GM12878 (cell line): Measurements from ENCODE around the gene ITFG1. TPM values are rescaled to one million over a fixed set of nuclear protein-coding genes. Genes with fewer than 3 reads are reported as not detected.

Experiments
- ATAC-seq: fragments of 200-7000 bp; cut with Tn5 transposase; 3 replicates; pipeline ENCODE4 v1.9.1; 2020; ENCODE audit warnings: mild to moderate bottlenecking, moderate library complexity
- BruUV-seq: library from RNA; stranded (reverse); fragments of 400-500 nt; replicated peaks from 2 replicates; lab custom pipeline; 2021; lab: Mats Ljungman, UMichigan
- CTCF ChIA-PET: fragments of 300-600 bp; sonication (Branson Sonifier 250); formaldehyde crosslinking; extraction: SDS; loops from one replicate; lab custom pipeline; 2021; ENCODE audit warnings: inconsistent platforms; lab: Yijun Ruan, JAX
- POLR2A ChIA-PET: fragments of 350-600 bp; formaldehyde crosslinking; extraction: SDS; loops from one replicate; lab custom pipeline; 2021; ENCODE audit warnings: inconsistent platforms; lab: Charles Lee
- RAD21 ChIA-PET: fragments of 300-600 bp; sonication (Branson Sonifier 250); formaldehyde crosslinking; loops from one replicate; lab custom pipeline; 2023; ENCODE audit warnings: antibody characterized with exemption; ENCODE audit not compliant: unreplicated experiment; lab: Charles Lee
- SMC1A ChIA-PET: fragments of 300-600 bp; sonication (Branson Sonifier 250); formaldehyde crosslinking; loops from one replicate; lab custom pipeline; 2023; ENCODE audit not compliant: unreplicated experiment, uncharacterized antibody; lab: Charles Lee
- DNase-seq: peaks from one replicate; pipeline ENCODE4 v3.0.0-alpha.2; 2011; ENCODE audit warnings: low read depth, low spot score
- FAIRE-seq: peaks from 3 replicates; lab custom pipeline; 2011; peaks lifted over from hg19 to GRCh38; lab: Jason Lieb, UNC
- H2AFZ ChIP-seq: 2 replicates; pipeline ENCODE4 v1.6.0; 2011; ENCODE audit warnings: low read depth, low read length, control low read depth; ENCODE audit not compliant: control insufficient read depth
- H3K27ac ChIP-seq: 2 replicates; pipeline ENCODE4 v1.5.1; 2011; ENCODE audit warnings: control low read depth; ENCODE audit not compliant: control insufficient read depth, insufficient read depth
- H3K27me3 ChIP-seq, 2 experiments: replicated peaks in 1 of 2; 2 replicates each; pipeline versions ENCODE4 v1.6.0 to v1.6.1; 2011; ENCODE audit warnings: low read length in 1 of 2; ENCODE audit not compliant: control insufficient read depth in 2 of 2, insufficient read depth in 2 of 2
- H3K36me3 ChIP-seq, 2 experiments: 2 replicates each; pipeline ENCODE4 v1.5.1; 2011; ENCODE audit warnings: low read length in 1 of 2; ENCODE audit not compliant: control insufficient read depth in 2 of 2, insufficient read depth in 2 of 2
- H3K4me1 ChIP-seq: 2 replicates; pipeline ENCODE4 v1.6.1; 2011; ENCODE audit warnings: mild to moderate bottlenecking, low read length, moderate library complexity, mixed read lengths; ENCODE audit not compliant: control insufficient read depth, insufficient read depth
- H3K4me2 ChIP-seq: 2 replicates; pipeline ENCODE4 v1.6.0; 2011; ENCODE audit warnings: control low read depth; ENCODE audit not compliant: control insufficient read depth, insufficient read depth
- H3K4me3 ChIP-seq: fragments of 200-600 bp; sonication (generic); 2 replicates; pipeline ENCODE4 v1.5.1; 2016
- H3K79me2 ChIP-seq: 2 replicates; pipeline ENCODE4 v1.6.0; 2011; ENCODE audit warnings: low read length; ENCODE audit not compliant: control insufficient read depth, insufficient read depth
- H3K9ac ChIP-seq: 2 replicates; pipeline ENCODE4 v1.8.0; 2011; ENCODE audit warnings: low read length, control low read depth, mixed read lengths; ENCODE audit not compliant: control insufficient read depth, insufficient read depth
- H3K9me3 ChIP-seq: replicated peaks from 3 replicates; pipeline ENCODE4 v1.5.1; 2011; ENCODE audit warnings: mild to moderate bottlenecking, low read length; ENCODE audit not compliant: control insufficient read depth, insufficient read depth
- H4K20me1 ChIP-seq: 2 replicates; pipeline ENCODE4 v1.6.0; 2011; ENCODE audit not compliant: control insufficient read depth, insufficient read depth
- ATF2 ChIP-seq: IDR thresholded peaks from 2 replicates; pipeline ENCODE4 v1.6.1; 2012; ENCODE audit warnings: low read length, inconsistent platforms
- BMI1 ChIP-seq: fragments of 450-650 bp; IDR thresholded peaks from 2 replicates; pipeline ENCODE4 v1.6.1; 2016; ENCODE audit warnings: mild to moderate bottlenecking, moderate library complexity, borderline replicate concordance
- CREM ChIP-seq: IDR thresholded peaks from 2 replicates; pipeline ENCODE4 v1.6.1; 2014; ENCODE audit warnings: antibody characterized with exemption, low read depth
- MEF2A ChIP-seq: IDR thresholded peaks from 2 replicates; pipeline ENCODE4 v1.6.1; 2011; ENCODE audit warnings: low read depth, mild to moderate bottlenecking, low read length, moderate library complexity; ENCODE audit not compliant: insufficient read depth
- NFIC ChIP-seq: IDR thresholded peaks from 2 replicates; pipeline ENCODE4 v1.6.1; 2012; ENCODE audit warnings: low read depth, mild to moderate bottlenecking, inconsistent platforms, low read length, moderate library complexity
- PRDM15 ChIP-seq: fragments of 450-650 bp; formaldehyde crosslinking; IDR thresholded peaks from 2 replicates; pipeline ENCODE4 v1.4.0; 2020; ENCODE audit warnings: mild to moderate bottlenecking, moderate library complexity
- RAD51 ChIP-seq: fragments of 450-650 bp; IDR thresholded peaks from 2 replicates; pipeline ENCODE4 v1.6.1; 2016; ENCODE audit warnings: moderate library complexity, mild to moderate bottlenecking, inconsistent platforms
- SMAD1 ChIP-seq: fragments of 450-650 bp; IDR thresholded peaks from 2 replicates; pipeline ENCODE4 v1.6.1; 2018; ENCODE audit warnings: mild to moderate bottlenecking, low read depth; ENCODE audit not compliant: partially characterized antibody
- SPI1 ChIP-seq: IDR thresholded peaks from 2 replicates; pipeline ENCODE4 v1.6.1; 2011; ENCODE audit warnings: low read depth, mild to moderate bottlenecking, low read length, moderate library complexity, borderline replicate concordance; ENCODE audit not compliant: insufficient read depth
- STAT3 ChIP-seq: IDR thresholded peaks from 2 replicates; pipeline ENCODE4 v1.6.1; 2011; ENCODE audit warnings: low read depth, low read length, improper control_type of control experiment
- YBX1 ChIP-seq: fragments of 450-650 bp; IDR thresholded peaks from 2 replicates; pipeline ENCODE4 v1.6.1; 2016; ENCODE audit warnings: antibody characterized with exemption
- WGBS: methylation state at CpG from one replicate; pipeline ENCODE4 v1.1.6; 2016; ENCODE audit warnings: low lambda C conversion rate; ENCODE audit not compliant: insufficient replicate concordance, insufficient coverage; ENCODE audit errors: missing lambda C conversion rate; 5-methylcytosine and 5-hydroxymethylcytosine counted together
- in situ Hi-C: fragments of 300-500 bp; cut with MboI; formaldehyde crosslinking; loops from 9 replicates; pipeline ENCODE4 v1.14.3; 2018; ENCODE audit warnings: mixed read lengths
- intact Hi-C: fragments of 100-400 bp; cut with micrococcal nuclease; formaldehyde crosslinking; loops from one replicate; pipeline ENCODE4 v1.14.2; 2022; ENCODE audit not compliant: unreplicated experiment
- polyA plus RNA-seq, 11 experiments: library from polyadenylated mRNA; depleted of rRNA in 4 of 11; unstranded in 6 of 11; stranded (reverse) in 5 of 11; fragments of >200 nt; fragmentation: Nextera tagmentation in 4 of 11; fragmentation: Illumina TruSeq in 1 of 11; extraction: Ambion mirVana in 4 of 11; extraction: Trizol in 1 of 11; gene quantifications; 1 replicate in 1 of 11; 2 replicates in 10 of 11; pipeline versions ENCODE4 v1.2.1 to v1.2.3, GENCODE V29; 2011 to 2016; ENCODE audit warnings: inconsistent platforms in 2 of 11, missing spikeins in 2 of 11, low read depth in 1 of 11
- total RNA-seq, 4 experiments: library from RNA; depleted of rRNA in 3 of 4; stranded (reverse); fragments of >200 nt in 3 of 4; fragmentation: Illumina TruSeq in 1 of 4; extraction: Trizol in 1 of 4; gene quantifications; 2 replicates each; pipeline versions ENCODE4 v1.2.1 to v1.2.3, GENCODE V29; 2013 to 2021
- TF ChIP-seq, protein P1 (sequence below): IDR thresholded peaks from 2 replicates; pipeline ENCODE4 v1.6.1; 2011; ENCODE audit warnings: borderline replicate concordance, low read depth, mild to moderate bottlenecking, moderate library complexity, low read length; ENCODE audit not compliant: insufficient read depth, poor library complexity, severe bottlenecking
- TF ChIP-seq, protein P2 (sequence below): IDR thresholded peaks from 2 replicates; pipeline ENCODE4 v1.6.1; 2012; ENCODE audit warnings: low read depth, low read length, improper control_type of control experiment
- TF ChIP-seq, protein P3 (sequence below), 3 experiments: IDR thresholded peaks in 2 of 3; conservative IDR thresholded peaks in 1 of 3; 2 replicates each; pipeline ENCODE4 v1.5.1; 2011; ENCODE audit warnings: low read depth in 3 of 3, low read length in 3 of 3, mild to moderate bottlenecking in 3 of 3, control low read depth in 2 of 3, moderate library complexity in 2 of 3, inconsistent platforms in 1 of 3, mixed read lengths in 1 of 3; ENCODE audit not compliant: control insufficient read depth in 2 of 3, insufficient read depth in 1 of 3; ENCODE audit errors: extremely low read depth in 1 of 3

Gene ITFG1
- total and polyA plus RNA-seq, 10 of the 15 experiments (the other 5 are each of a cell fraction or from before 2014, with no cell fraction given) = 9.3 to 56.3 (median 28.6) TPM

GRCh38 chr16:47507701-47508100, 46.8 kb upstream of the ITFG1 start:
- H3K79me2 ChIP-seq = no peaks in the 10 kb centered on the region
- POLR2A ChIA-PET = interaction anchor here (1.0 to 2.4 kb wide), 2 partner anchors 14 to 92 kb away, joined by 4 to 14 read pairs; no protein-coding TSS in a partner anchor
- CTCF ChIA-PET = interaction anchor here (0.6 to 1.7 kb wide), 9 partner anchors 9 to 364 kb away, joined by 3 to 5 read pairs (median 3); partner anchors contain the start of gene NETO2
- ATAC-seq (no peak), DNase-seq (no peak), FAIRE-seq (no peak)
- SMC1A ChIA-PET = interaction anchor here (0.9 to 4.0 kb wide), 12 partner anchors 9 to 155 kb away, joined by 3 to 42 read pairs (median 6); partner anchors contain the start of genes ITFG1 and PHKB
- no TSS peak for BruUV-seq
- intact Hi-C loops (no loop called here), in situ Hi-C loops (no loop called here)
- H3K4me3 ChIP-seq = no peak overlapping the region
- H2AFZ ChIP-seq = no peak overlapping the region
- RAD21 ChIA-PET = interaction anchor here (1.6 to 2.6 kb wide), 4 partner anchors 14 to 363 kb away, joined by 4 to 15 read pairs (median 8); partner anchors contain the start of genes NETO2 and PHKB
- 80% methylated on average over 1 of the region's 1 CpG for WGBS
- H3K4me2 ChIP-seq = no peak overlapping the region
- H3K27me3 ChIP-seq = no peaks in the 10 kb centered on the region
- no peak overlapping the region for H3K9ac ChIP-seq
- H3K27ac ChIP-seq = no peak overlapping the region
- no peaks in the 10 kb centered on the region for H3K4me1 ChIP-seq
- no peaks in the 10 kb centered on the region for H3K9me3 ChIP-seq
- H3K36me3 ChIP-seq = peaks cover 7 to 17% of the 10 kb centered on the region in 2 experiments; a peak in 3 of 4 replicates
- no peaks in the 10 kb centered on the region for H4K20me1 ChIP-seq
- TF ChIP-seq SMAD1 (no peak), PRDM15 (CRISPR knock-in tag) (no peak), STAT3 (no peak), ATF2 (no peak), MEF2A (no peak), NFIC (no peak), SPI1 (no peak), RAD51 (no peak), YBX1 (no peak), CREM (no peak), BMI1 (no peak)
- TF ChIP-seq, protein P1, sequence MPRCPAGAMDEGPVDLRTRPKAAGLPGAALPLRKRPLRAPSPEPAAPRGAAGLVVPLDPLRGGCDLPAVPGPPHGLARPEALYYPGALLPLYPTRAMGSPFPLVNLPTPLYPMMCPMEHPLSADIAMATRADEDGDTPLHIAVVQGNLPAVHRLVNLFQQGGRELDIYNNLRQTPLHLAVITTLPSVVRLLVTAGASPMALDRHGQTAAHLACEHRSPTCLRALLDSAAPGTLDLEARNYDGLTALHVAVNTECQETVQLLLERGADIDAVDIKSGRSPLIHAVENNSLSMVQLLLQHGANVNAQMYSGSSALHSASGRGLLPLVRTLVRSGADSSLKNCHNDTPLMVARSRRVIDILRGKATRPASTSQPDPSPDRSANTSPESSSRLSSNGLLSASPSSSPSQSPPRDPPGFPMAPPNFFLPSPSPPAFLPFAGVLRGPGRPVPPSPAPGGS = no peak
- TF ChIP-seq, protein P2, sequence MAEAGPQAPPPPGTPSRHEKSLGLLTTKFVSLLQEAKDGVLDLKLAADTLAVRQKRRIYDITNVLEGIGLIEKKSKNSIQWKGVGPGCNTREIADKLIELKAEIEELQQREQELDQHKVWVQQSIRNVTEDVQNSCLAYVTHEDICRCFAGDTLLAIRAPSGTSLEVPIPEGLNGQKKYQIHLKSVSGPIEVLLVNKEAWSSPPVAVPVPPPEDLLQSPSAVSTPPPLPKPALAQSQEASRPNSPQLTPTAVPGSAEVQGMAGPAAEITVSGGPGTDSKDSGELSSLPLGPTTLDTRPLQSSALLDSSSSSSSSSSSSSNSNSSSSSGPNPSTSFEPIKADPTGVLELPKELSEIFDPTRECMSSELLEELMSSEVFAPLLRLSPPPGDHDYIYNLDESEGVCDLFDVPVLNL = no peak
- TF ChIP-seq, protein P3, sequence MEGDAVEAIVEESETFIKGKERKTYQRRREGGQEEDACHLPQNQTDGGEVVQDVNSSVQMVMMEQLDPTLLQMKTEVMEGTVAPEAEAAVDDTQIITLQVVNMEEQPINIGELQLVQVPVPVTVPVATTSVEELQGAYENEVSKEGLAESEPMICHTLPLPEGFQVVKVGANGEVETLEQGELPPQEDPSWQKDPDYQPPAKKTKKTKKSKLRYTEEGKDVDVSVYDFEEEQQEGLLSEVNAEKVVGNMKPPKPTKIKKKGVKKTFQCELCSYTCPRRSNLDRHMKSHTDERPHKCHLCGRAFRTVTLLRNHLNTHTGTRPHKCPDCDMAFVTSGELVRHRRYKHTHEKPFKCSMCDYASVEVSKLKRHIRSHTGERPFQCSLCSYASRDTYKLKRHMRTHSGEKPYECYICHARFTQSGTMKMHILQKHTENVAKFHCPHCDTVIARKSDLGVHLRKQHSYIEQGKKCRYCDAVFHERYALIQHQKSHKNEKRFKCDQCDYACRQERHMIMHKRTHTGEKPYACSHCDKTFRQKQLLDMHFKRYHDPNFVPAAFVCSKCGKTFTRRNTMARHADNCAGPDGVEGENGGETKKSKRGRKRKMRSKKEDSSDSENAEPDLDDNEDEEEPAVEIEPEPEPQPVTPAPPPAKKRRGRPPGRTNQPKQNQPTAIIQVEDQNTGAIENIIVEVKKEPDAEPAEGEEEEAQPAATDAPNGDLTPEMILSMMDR (IDR thresholded peaks at IDR 0.05 in 2 of 3, conservative IDR thresholded peaks at IDR 0.05 in 1 of 3; ENCODE audit: control insufficient read depth in 2 of 3, extremely low read depth in 1 of 3, insufficient read depth in 1 of 3, low read depth in 3 of 3, low read length in 3 of 3) = no peak
